K562 (cell line): Measurements from ENCODE around the gene KMT2A. TPM values are rescaled to one million over a fixed set of nuclear protein-coding genes. Genes with fewer than 3 reads are reported as not detected.

Source experiments
- E2F5 ChIP-seq: sonication (generic); formaldehyde crosslinking; IDR thresholded peaks from 2 replicates; pipeline ENCODE4 v1.8.0; 2022; ENCODE audit warnings: mild to moderate bottlenecking, missing genetic modification reagents
- FOSL1 ChIP-seq: fragments of 200-800 bp; sonication (Bioruptor generic); conservative IDR thresholded peaks from 2 replicates; pipeline ENCODE4 v1.6.1; 2016; ENCODE audit warnings: missing genetic modification characterization, missing compliant biosample characterization
- FOXA1 ChIP-seq: fragments of 450-650 bp; IDR thresholded peaks from 2 replicates; pipeline ENCODE4 v1.6.1; 2016; ENCODE audit warnings: mild to moderate bottlenecking, borderline replicate concordance
- HMG20A ChIP-seq: fragments of 450-650 bp; formaldehyde crosslinking; conservative IDR thresholded peaks from 2 replicates; pipeline ENCODE4 v1.4.0; 2020; ENCODE audit warnings: mild to moderate bottlenecking, mixed read lengths
- MCM7 ChIP-seq, 2 experiments: fragments of 450-650 bp; IDR thresholded peaks; 2 replicates each; pipeline ENCODE4 v1.6.1; 2016 to 2018
- NFXL1 ChIP-seq: fragments of 450-650 bp; formaldehyde crosslinking; IDR thresholded peaks from 2 replicates; pipeline ENCODE4 v1.4.0; 2021; ENCODE audit warnings: mild to moderate bottlenecking
- PCBP2 ChIP-seq: fragments of 200-400 bp; formaldehyde crosslinking; IDR thresholded peaks from 2 replicates; pipeline ENCODE4 v1.6.1; 2018; ENCODE audit warnings: low read length, low read depth, mild to moderate bottlenecking, moderate library complexity; ENCODE audit not compliant: poor library complexity, severe bottlenecking
- PRMT5 ChIP-seq: sonication (generic); formaldehyde crosslinking; IDR thresholded peaks from 2 replicates; pipeline ENCODE4 v1.5.0; 2020; ENCODE audit warnings: missing genetic modification reagents
- RBM25 ChIP-seq: fragments of 200-400 bp; formaldehyde crosslinking; IDR thresholded peaks from 2 replicates; pipeline ENCODE4 v1.6.1; 2018; ENCODE audit warnings: low read length, low read depth, moderate library complexity; ENCODE audit not compliant: severe bottlenecking
- SLC30A9 ChIP-seq: fragments of 250-450 bp; sonication (Bioruptor Pico); IDR thresholded peaks from 2 replicates; pipeline ENCODE4 v1.8.0; 2022; ENCODE audit warnings: mild to moderate bottlenecking, moderate library complexity
- ZFX ChIP-seq: sonication (generic); formaldehyde crosslinking; IDR thresholded peaks from 2 replicates; pipeline ENCODE4 v1.8.0; 2022; ENCODE audit warnings: mild to moderate bottlenecking, missing genetic modification reagents, moderate library complexity
- ZKSCAN1 ChIP-seq: fragments of 150-350 bp; IDR thresholded peaks from 2 replicates; pipeline ENCODE4 v1.6.1; 2016; ENCODE audit warnings: low read depth, low read length
- ZNF277 ChIP-seq: fragments of 250-450 bp; sonication (Bioruptor Pico); IDR thresholded peaks from 2 replicates; pipeline ENCODE4 v1.8.0; 2022; ENCODE audit warnings: inconsistent platforms, mild to moderate bottlenecking, moderate library complexity, borderline replicate concordance
- ZNF311 ChIP-seq: fragments of 250-450 bp; sonication (Bioruptor Pico); IDR thresholded peaks from 2 replicates; pipeline ENCODE4 v1.4.0; 2020; ENCODE audit warnings: mild to moderate bottlenecking, moderate library complexity
- ZNF449 ChIP-seq: fragments of 250-450 bp; sonication (Bioruptor Pico); IDR thresholded peaks from 2 replicates; pipeline ENCODE4 v1.8.0; 2022; ENCODE audit warnings: moderate library complexity, mild to moderate bottlenecking, inconsistent platforms
- ZNF592 ChIP-seq: fragments of 450-650 bp; IDR thresholded peaks from 2 replicates; pipeline ENCODE4 v1.6.1; 2017; ENCODE audit warnings: antibody characterized with exemption, mild to moderate bottlenecking
- ZNF655 ChIP-seq: fragments of 250-450 bp; sonication (Bioruptor Pico); IDR thresholded peaks from 2 replicates; pipeline ENCODE4 v1.5.0; 2021
- polyA plus RNA-seq, 8 experiments: library from polyadenylated mRNA; depleted of rRNA in 4 of 8; stranded (reverse) in 5 of 8; unstranded in 3 of 8; fragments of >200 nt; fragmentation: Nextera tagmentation in 2 of 8; fragmentation: Illumina TruSeq in 1 of 8; extraction: Ambion mirVana in 2 of 8; extraction: Trizol in 1 of 8; gene quantifications; 2 replicates each; pipeline versions ENCODE4 v1.2.1 to v1.2.3, GENCODE V29; 2011 to 2014; ENCODE audit warnings: inconsistent platforms in 1 of 8, missing spikeins in 1 of 8
- total RNA-seq, 7 experiments: library from RNA; depleted of rRNA in 6 of 7; stranded (reverse); fragments of >200 nt in 6 of 7; fragmentation: Illumina TruSeq in 2 of 7; extraction: Trizol in 2 of 7; gene quantifications; 2 replicates each; pipeline versions ENCODE4 v1.2.1 to v1.2.3, GENCODE V29; 2011 to 2021; ENCODE audit warnings: low replicate concordance in 1 of 7

KMT2A gene
- total and polyA plus RNA-seq, 9 of the 15 experiments (the other 6 are each of a cell fraction or from before 2014, with no cell fraction given), result 9.6 to 59.9 (median 32.6) TPM

- TF ChIP-seq ZFX (CRISPR knock-in tag) (peak; percentile 98), SLC30A9 (CRISPR knock-in tag) (no peak), FOSL1 (tag) (no peak; the same call in 1 of the 2 replicates), PRMT5 (no peak), FOXA1 (no peak), MCM7 (IDR thresholded peaks at IDR 0.05) (no peak), ZNF311 (CRISPR knock-in tag) (no peak), NFXL1 (CRISPR knock-in tag) (no peak), HMG20A (no peak), ZNF449 (CRISPR knock-in tag) (no peak), ZKSCAN1 (no peak), RBM25 (peak; percentile 35), E2F5 (CRISPR knock-in tag) (no peak), ZNF655 (CRISPR knock-in tag) (no peak), ZNF592 (peak; percentile 82), ZNF277 (no peak), PCBP2 (peak; percentile 57)
These were observed 94.6 kb downstream of the KMT2A start, which contains the start of gene TMEM25 (continued) for GRCh38 chr11:118530683-118531596.
